ENCODE results near the gene COBL. TPM values are rescaled to one million over a fixed set of nuclear protein-coding genes. Genes with fewer than 3 reads are reported as not detected.

Gene COBL
- total RNA-seq, 2 experiments from 2014 or later = not detected

- H3K4me1 Mint-ChIP-seq = peaks cover 12% of the 10 kb centered on the region
- H3K36me3 Mint-ChIP-seq = no peaks in the 10 kb centered on the region
- H3K27ac Mint-ChIP-seq = no peak overlapping the region
- H3K9me3 Mint-ChIP-seq (ENCODE audit: low read depth) = no peaks in the 10 kb centered on the region
- H3K27me3 Mint-ChIP-seq = peaks cover 2% of the 10 kb centered on the region
- DNase-seq (peak; percentile 2), ATAC-seq (no peak)
- CTCF ChIA-PET = no interaction called here
- H3K4me3 Mint-ChIP-seq = no peak overlapping the region
Measured at GRCh38 chr7:51127618-51127904, 189.0 kb downstream of the COBL start.

- ATAC-seq (no peak), DNase-seq (peak; percentile 16)
- Mint-ChIP-seq H3K27ac (no peak overlapping the region), H3K36me3 (no peaks in the 10 kb centered on the region), H3K4me1 (peaks cover 17% of the 10 kb centered on the region), H3K4me3 (no peak overlapping the region), H3K27me3 (peaks cover 2% of the 10 kb centered on the region), H3K9me3 (ENCODE audit: low read depth) (no peaks in the 10 kb centered on the region)
- CTCF ChIA-PET = no interaction called here
Measured at GRCh38 chr7:51126813-51127617, 189.6 kb downstream of the COBL start.

- Mint-ChIP-seq H3K27ac (no peak overlapping the region), H3K27me3 (peaks cover 2% of the 10 kb centered on the region), H3K4me3 (no peak overlapping the region), H3K9me3 (ENCODE audit: low read depth) (no peaks in the 10 kb centered on the region), H3K36me3 (no peaks in the 10 kb centered on the region), H3K4me1 (peaks cover 24% of the 10 kb centered on the region)
- no peak for ATAC-seq
- CTCF ChIA-PET = interaction anchor here (1.3 kb wide), 1 partner anchor 58 kb away, joined by 3 read pairs; no protein-coding TSS in a partner anchor
- peak; percentile 14 for DNase-seq
Measured at GRCh38 chr7:51126324-51126723, 190.3 kb downstream of the COBL start.

GRCh38 chr7:51124321-51124720, 192.3 kb downstream of the COBL start:
- Mint-ChIP-seq H3K27me3 (peaks cover 3% of the 10 kb centered on the region), H3K36me3 (no peaks in the 10 kb centered on the region), H3K27ac (no peak overlapping the region), H3K9me3 (ENCODE audit: low read depth) (no peaks in the 10 kb centered on the region), H3K4me1 (peaks cover 32% of the 10 kb centered on the region), H3K4me3 (no peak overlapping the region)
- ATAC-seq = no peak
- CTCF ChIA-PET = no interaction called here
- DNase-seq = no peak

GRCh38 chr7:51123322-51124019, 193.1 kb downstream of the COBL start:
- no peaks in the 10 kb centered on the region for H3K9me3 Mint-ChIP-seq (ENCODE audit: low read depth)
- DNase-seq (peak; percentile 82), ATAC-seq (peak; percentile 93)
- peaks cover 32% of the 10 kb centered on the region for H3K4me1 Mint-ChIP-seq
- peak overlapping the region; percentile 82 for H3K27ac Mint-ChIP-seq
- H3K36me3 Mint-ChIP-seq = no peaks in the 10 kb centered on the region
- CTCF ChIA-PET = no interaction called here
- H3K4me3 Mint-ChIP-seq = no peak overlapping the region
- peaks cover 3% of the 10 kb centered on the region for H3K27me3 Mint-ChIP-seq

GRCh38 chr7:51121931-51122425, 194.6 kb downstream of the COBL start:
- peaks cover 9% of the 10 kb centered on the region for H3K27me3 Mint-ChIP-seq
- peak overlapping the region; percentile 80 for H3K27ac Mint-ChIP-seq
- H3K4me1 Mint-ChIP-seq = peaks cover 32% of the 10 kb centered on the region
- H3K9me3 Mint-ChIP-seq (ENCODE audit: low read depth) = no peaks in the 10 kb centered on the region
- DNase-seq (no peak), ATAC-seq (peak; percentile 40)
- peak overlapping the region; percentile 40 for H3K4me3 Mint-ChIP-seq
- CTCF ChIA-PET = interaction anchor here (1.0 to 1.3 kb wide), 3 partner anchors 19 to 41 kb away, joined by 3 read pairs; no protein-coding TSS in a partner anchor
- H3K36me3 Mint-ChIP-seq = no peaks in the 10 kb centered on the region

- H3K36me3 Mint-ChIP-seq = no peaks in the 10 kb centered on the region
- H3K27ac Mint-ChIP-seq = peak overlapping the region; percentile 80
- H3K4me1 Mint-ChIP-seq = peaks cover 32% of the 10 kb centered on the region
- peaks cover 9% of the 10 kb centered on the region for H3K27me3 Mint-ChIP-seq
- ATAC-seq (no peak), DNase-seq (no peak)
- H3K9me3 Mint-ChIP-seq (ENCODE audit: low read depth) = no peaks in the 10 kb centered on the region
- CTCF ChIA-PET = interaction anchor here (1.0 to 1.3 kb wide), 3 partner anchors 20 to 42 kb away, joined by 3 read pairs; no protein-coding TSS in a partner anchor
- H3K4me3 Mint-ChIP-seq = peak overlapping the region; percentile 40
Measured at GRCh38 chr7:51121036-51121790, 195.4 kb downstream of the COBL start.

- H3K4me1 Mint-ChIP-seq = peaks cover 29% of the 10 kb centered on the region
- DNase-seq = no peak
- no peak overlapping the region for H3K4me3 Mint-ChIP-seq
- no peak overlapping the region for H3K27ac Mint-ChIP-seq
- H3K9me3 Mint-ChIP-seq (ENCODE audit: low read depth) = no peaks in the 10 kb centered on the region
- peaks cover 17% of the 10 kb centered on the region for H3K27me3 Mint-ChIP-seq
- ATAC-seq = no peak
- no peaks in the 10 kb centered on the region for H3K36me3 Mint-ChIP-seq
- CTCF ChIA-PET = no interaction called here
Measured at GRCh38 chr7:51118628-51119027, 198.0 kb downstream of the COBL start.

GRCh38 chr7:51114501-51114900, 202.1 kb downstream of the COBL start:
- Mint-ChIP-seq H3K9me3 (ENCODE audit: low read depth) (no peaks in the 10 kb centered on the region), H3K27ac (no peak overlapping the region), H3K4me3 (no peak overlapping the region), H3K4me1 (no peaks in the 10 kb centered on the region), H3K36me3 (no peaks in the 10 kb centered on the region), H3K27me3 (peaks cover 14% of the 10 kb centered on the region)
- DNase-seq (no peak), ATAC-seq (no peak)
- CTCF ChIA-PET = interaction anchor here (1.1 to 1.2 kb wide), 2 partner anchors 15 to 47 kb away, joined by 3 to 4 read pairs; no protein-coding TSS in a partner anchor

- ATAC-seq = no peak
- H3K36me3 Mint-ChIP-seq = no peaks in the 10 kb centered on the region
- H3K27me3 Mint-ChIP-seq = peaks cover 14% of the 10 kb centered on the region
- CTCF ChIA-PET = no interaction called here
- H3K27ac Mint-ChIP-seq = no peak overlapping the region
- no peak for DNase-seq
- no peak overlapping the region for H3K4me3 Mint-ChIP-seq
- H3K4me1 Mint-ChIP-seq = no peaks in the 10 kb centered on the region
- H3K9me3 Mint-ChIP-seq (ENCODE audit: low read depth) = no peaks in the 10 kb centered on the region
Measured at GRCh38 chr7:51113962-51114361, 202.6 kb downstream of the COBL start.

- H3K27ac Mint-ChIP-seq = no peak overlapping the region
- no peaks in the 10 kb centered on the region for H3K9me3 Mint-ChIP-seq (ENCODE audit: low read depth)
- no peaks in the 10 kb centered on the region for H3K4me1 Mint-ChIP-seq
- ATAC-seq (no peak), DNase-seq (no peak)
- no peaks in the 10 kb centered on the region for H3K36me3 Mint-ChIP-seq
- H3K4me3 Mint-ChIP-seq = no peak overlapping the region
- H3K27me3 Mint-ChIP-seq = peaks cover 14% of the 10 kb centered on the region
- CTCF ChIA-PET = no interaction called here
Measured at GRCh38 chr7:51113560-51113959, 203.0 kb downstream of the COBL start.

- Mint-ChIP-seq H3K27ac (no peak overlapping the region), H3K4me3 (no peak overlapping the region), H3K4me1 (no peaks in the 10 kb centered on the region), H3K27me3 (peaks cover 8% of the 10 kb centered on the region), H3K36me3 (no peaks in the 10 kb centered on the region), H3K9me3 (ENCODE audit: low read depth) (no peaks in the 10 kb centered on the region)
- ATAC-seq = no peak
- no peak for DNase-seq
- CTCF ChIA-PET = interaction anchor here (1.8 kb wide), 1 partner anchor 29 kb away, joined by 4 read pairs; no protein-coding TSS in a partner anchor
Measured at GRCh38 chr7:51111241-51111940, 205.2 kb downstream of the COBL start.

GRCh38 chr7:51108134-51108533, 208.5 kb downstream of the COBL start:
- H3K4me1 Mint-ChIP-seq = no peaks in the 10 kb centered on the region
- H3K27me3 Mint-ChIP-seq = no peaks in the 10 kb centered on the region
- CTCF ChIA-PET = no interaction called here
- H3K36me3 Mint-ChIP-seq = no peaks in the 10 kb centered on the region
- DNase-seq (no peak), ATAC-seq (no peak)
- H3K9me3 Mint-ChIP-seq (ENCODE audit: low read depth) = no peaks in the 10 kb centered on the region
- H3K4me3 Mint-ChIP-seq = no peak overlapping the region
- H3K27ac Mint-ChIP-seq = no peak overlapping the region

Data from activated CD8-positive, alpha-beta memory T cell treated with anti-CD3 and anti-CD28 coated beads, Interleukin-2, amount 10 ng/mL, durations not matched to agents 7 days and 5 days (primary cell).